Panc1 (cell line): ENCODE results near the gene MRTFA.

Experiments
- SIN3A ChIP-seq: IDR thresholded peaks from 2 replicates; pipeline ENCODE4 v1.6.1; 2012; ENCODE audit warnings: low read depth, mild to moderate bottlenecking, low read length, moderate library complexity, borderline replicate concordance; ENCODE audit not compliant: insufficient read depth
- TF ChIP-seq, protein P1 (sequence below): fragments of 450-650 bp; IDR thresholded peaks from 2 replicates; pipeline ENCODE4 v1.5.1; 2017; ENCODE audit warnings: mild to moderate bottlenecking
- TF ChIP-seq, protein P2 (sequence below), 2 experiments: IDR thresholded peaks; 2 replicates each; pipeline ENCODE4 v1.6.1; 2011 to 2012; ENCODE audit warnings: low read depth in 2 of 2, control low read depth in 1 of 2, low read length in 1 of 2, mild to moderate bottlenecking in 1 of 2, moderate library complexity in 1 of 2; ENCODE audit not compliant: insufficient read depth in 1 of 2

DNA sequence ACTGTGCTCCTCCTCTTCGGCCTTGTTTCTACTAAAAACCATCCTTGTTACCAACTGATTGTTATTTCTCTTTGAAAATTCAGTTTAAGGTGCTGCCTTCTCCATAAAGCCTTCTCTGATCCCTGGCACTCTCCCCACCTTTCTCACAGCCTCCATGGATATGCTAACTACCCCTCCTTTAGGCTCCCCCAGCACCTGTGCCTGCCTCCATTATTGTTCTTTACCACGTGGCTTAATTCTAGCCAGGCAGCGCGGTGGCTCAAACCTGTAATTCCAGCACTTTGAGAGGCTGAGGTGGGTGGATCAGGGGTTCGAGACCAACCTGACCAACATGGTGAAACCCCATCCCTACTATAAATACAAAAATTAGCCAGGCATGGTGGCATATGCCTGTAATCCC, 96.3 kb downstream of the MRTFA start:
- TF ChIP-seq, protein P1, sequence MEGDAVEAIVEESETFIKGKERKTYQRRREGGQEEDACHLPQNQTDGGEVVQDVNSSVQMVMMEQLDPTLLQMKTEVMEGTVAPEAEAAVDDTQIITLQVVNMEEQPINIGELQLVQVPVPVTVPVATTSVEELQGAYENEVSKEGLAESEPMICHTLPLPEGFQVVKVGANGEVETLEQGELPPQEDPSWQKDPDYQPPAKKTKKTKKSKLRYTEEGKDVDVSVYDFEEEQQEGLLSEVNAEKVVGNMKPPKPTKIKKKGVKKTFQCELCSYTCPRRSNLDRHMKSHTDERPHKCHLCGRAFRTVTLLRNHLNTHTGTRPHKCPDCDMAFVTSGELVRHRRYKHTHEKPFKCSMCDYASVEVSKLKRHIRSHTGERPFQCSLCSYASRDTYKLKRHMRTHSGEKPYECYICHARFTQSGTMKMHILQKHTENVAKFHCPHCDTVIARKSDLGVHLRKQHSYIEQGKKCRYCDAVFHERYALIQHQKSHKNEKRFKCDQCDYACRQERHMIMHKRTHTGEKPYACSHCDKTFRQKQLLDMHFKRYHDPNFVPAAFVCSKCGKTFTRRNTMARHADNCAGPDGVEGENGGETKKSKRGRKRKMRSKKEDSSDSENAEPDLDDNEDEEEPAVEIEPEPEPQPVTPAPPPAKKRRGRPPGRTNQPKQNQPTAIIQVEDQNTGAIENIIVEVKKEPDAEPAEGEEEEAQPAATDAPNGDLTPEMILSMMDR = no peak
- TF ChIP-seq SIN3A = no peak
- TF ChIP-seq, protein P2, sequence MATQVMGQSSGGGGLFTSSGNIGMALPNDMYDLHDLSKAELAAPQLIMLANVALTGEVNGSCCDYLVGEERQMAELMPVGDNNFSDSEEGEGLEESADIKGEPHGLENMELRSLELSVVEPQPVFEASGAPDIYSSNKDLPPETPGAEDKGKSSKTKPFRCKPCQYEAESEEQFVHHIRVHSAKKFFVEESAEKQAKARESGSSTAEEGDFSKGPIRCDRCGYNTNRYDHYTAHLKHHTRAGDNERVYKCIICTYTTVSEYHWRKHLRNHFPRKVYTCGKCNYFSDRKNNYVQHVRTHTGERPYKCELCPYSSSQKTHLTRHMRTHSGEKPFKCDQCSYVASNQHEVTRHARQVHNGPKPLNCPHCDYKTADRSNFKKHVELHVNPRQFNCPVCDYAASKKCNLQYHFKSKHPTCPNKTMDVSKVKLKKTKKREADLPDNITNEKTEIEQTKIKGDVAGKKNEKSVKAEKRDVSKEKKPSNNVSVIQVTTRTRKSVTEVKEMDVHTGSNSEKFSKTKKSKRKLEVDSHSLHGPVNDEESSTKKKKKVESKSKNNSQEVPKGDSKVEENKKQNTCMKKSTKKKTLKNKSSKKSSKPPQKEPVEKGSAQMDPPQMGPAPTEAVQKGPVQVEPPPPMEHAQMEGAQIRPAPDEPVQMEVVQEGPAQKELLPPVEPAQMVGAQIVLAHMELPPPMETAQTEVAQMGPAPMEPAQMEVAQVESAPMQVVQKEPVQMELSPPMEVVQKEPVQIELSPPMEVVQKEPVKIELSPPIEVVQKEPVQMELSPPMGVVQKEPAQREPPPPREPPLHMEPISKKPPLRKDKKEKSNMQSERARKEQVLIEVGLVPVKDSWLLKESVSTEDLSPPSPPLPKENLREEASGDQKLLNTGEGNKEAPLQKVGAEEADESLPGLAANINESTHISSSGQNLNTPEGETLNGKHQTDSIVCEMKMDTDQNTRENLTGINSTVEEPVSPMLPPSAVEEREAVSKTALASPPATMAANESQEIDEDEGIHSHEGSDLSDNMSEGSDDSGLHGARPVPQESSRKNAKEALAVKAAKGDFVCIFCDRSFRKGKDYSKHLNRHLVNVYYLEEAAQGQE (IDR thresholded peaks at IDR 0.05; ENCODE audit: insufficient read depth in 1 of 2, low read depth in 2 of 2, low read length in 1 of 2) = no peak
